GM12878 (cell line): ENCODE measurements around the gene ITM2C. TPM values are rescaled to one million over a fixed set of nuclear protein-coding genes. Genes with fewer than 3 reads are reported as not detected.

Source experiments
- ATAC-seq: fragments of 200-7000 bp; cut with Tn5 transposase; 3 replicates; pipeline ENCODE4 v1.9.1; 2020; ENCODE audit warnings: mild to moderate bottlenecking, moderate library complexity
- BruUV-seq: library from RNA; stranded (reverse); fragments of 400-500 nt; replicated peaks from 2 replicates; lab custom pipeline; 2021; lab: Mats Ljungman, UMichigan
- CTCF ChIA-PET: fragments of 300-600 bp; sonication (Branson Sonifier 250); formaldehyde crosslinking; extraction: SDS; loops from one replicate; lab custom pipeline; 2021; ENCODE audit warnings: inconsistent platforms; lab: Yijun Ruan, JAX
- POLR2A ChIA-PET: fragments of 350-600 bp; formaldehyde crosslinking; extraction: SDS; loops from one replicate; lab custom pipeline; 2021; ENCODE audit warnings: inconsistent platforms; lab: Charles Lee
- RAD21 ChIA-PET: fragments of 300-600 bp; sonication (Branson Sonifier 250); formaldehyde crosslinking; loops from one replicate; lab custom pipeline; 2023; ENCODE audit warnings: antibody characterized with exemption; ENCODE audit not compliant: unreplicated experiment; lab: Charles Lee
- SMC1A ChIA-PET: fragments of 300-600 bp; sonication (Branson Sonifier 250); formaldehyde crosslinking; loops from one replicate; lab custom pipeline; 2023; ENCODE audit not compliant: unreplicated experiment, uncharacterized antibody; lab: Charles Lee
- DNase-seq: peaks from one replicate; pipeline ENCODE4 v3.0.0-alpha.2; 2011; ENCODE audit warnings: low read depth, low spot score
- FAIRE-seq: peaks from 3 replicates; lab custom pipeline; 2011; peaks lifted over from hg19 to GRCh38; lab: Jason Lieb, UNC
- H2AFZ ChIP-seq: 2 replicates; pipeline ENCODE4 v1.6.0; 2011; ENCODE audit warnings: low read depth, low read length, control low read depth; ENCODE audit not compliant: control insufficient read depth
- H3K27ac ChIP-seq: 2 replicates; pipeline ENCODE4 v1.5.1; 2011; ENCODE audit warnings: control low read depth; ENCODE audit not compliant: control insufficient read depth, insufficient read depth
- H3K27me3 ChIP-seq, 2 experiments: replicated peaks in 1 of 2; 2 replicates each; pipeline versions ENCODE4 v1.6.0 to v1.6.1; 2011; ENCODE audit warnings: low read length in 1 of 2; ENCODE audit not compliant: control insufficient read depth in 2 of 2, insufficient read depth in 2 of 2
- H3K36me3 ChIP-seq, 2 experiments: 2 replicates each; pipeline ENCODE4 v1.5.1; 2011; ENCODE audit warnings: low read length in 1 of 2; ENCODE audit not compliant: control insufficient read depth in 2 of 2, insufficient read depth in 2 of 2
- H3K4me1 ChIP-seq: 2 replicates; pipeline ENCODE4 v1.6.1; 2011; ENCODE audit warnings: mild to moderate bottlenecking, low read length, moderate library complexity, mixed read lengths; ENCODE audit not compliant: control insufficient read depth, insufficient read depth
- H3K4me2 ChIP-seq: 2 replicates; pipeline ENCODE4 v1.6.0; 2011; ENCODE audit warnings: control low read depth; ENCODE audit not compliant: control insufficient read depth, insufficient read depth
- H3K4me3 ChIP-seq: fragments of 200-600 bp; sonication (generic); 2 replicates; pipeline ENCODE4 v1.5.1; 2016
- H3K79me2 ChIP-seq: 2 replicates; pipeline ENCODE4 v1.6.0; 2011; ENCODE audit warnings: low read length; ENCODE audit not compliant: control insufficient read depth, insufficient read depth
- H3K9ac ChIP-seq: 2 replicates; pipeline ENCODE4 v1.8.0; 2011; ENCODE audit warnings: low read length, control low read depth, mixed read lengths; ENCODE audit not compliant: control insufficient read depth, insufficient read depth
- H3K9me3 ChIP-seq: replicated peaks from 3 replicates; pipeline ENCODE4 v1.5.1; 2011; ENCODE audit warnings: mild to moderate bottlenecking, low read length; ENCODE audit not compliant: control insufficient read depth, insufficient read depth
- H4K20me1 ChIP-seq: 2 replicates; pipeline ENCODE4 v1.6.0; 2011; ENCODE audit not compliant: control insufficient read depth, insufficient read depth
- ATF3 ChIP-seq: IDR thresholded peaks from 2 replicates; pipeline ENCODE4 v1.6.1; 2011; ENCODE audit warnings: low read depth, mild to moderate bottlenecking, low read length, moderate library complexity, borderline replicate concordance; ENCODE audit errors: extremely low read depth
- CBFB ChIP-seq: IDR thresholded peaks from 2 replicates; pipeline ENCODE4 v1.6.1; 2016; ENCODE audit warnings: antibody characterized with exemption, low read depth
- HDAC6 ChIP-seq: fragments of 200-600 bp; sonication (generic); IDR thresholded peaks from one replicate; pipeline ENCODE4 v1.8.0; 2017; ENCODE audit warnings: antibody characterized with exemption; ENCODE audit not compliant: unreplicated experiment
- POU2F2 ChIP-seq: IDR thresholded peaks from 3 replicates; pipeline ENCODE4 v1.6.1; 2011; ENCODE audit warnings: low read depth, mild to moderate bottlenecking, low read length, borderline replicate concordance
- WGBS: methylation state at CpG from one replicate; pipeline ENCODE4 v1.1.6; 2016; ENCODE audit warnings: low lambda C conversion rate; ENCODE audit not compliant: insufficient replicate concordance, insufficient coverage; ENCODE audit errors: missing lambda C conversion rate; 5-methylcytosine and 5-hydroxymethylcytosine counted together
- in situ Hi-C: fragments of 300-500 bp; cut with MboI; formaldehyde crosslinking; loops from 9 replicates; pipeline ENCODE4 v1.14.3; 2018; ENCODE audit warnings: mixed read lengths
- intact Hi-C: fragments of 100-400 bp; cut with micrococcal nuclease; formaldehyde crosslinking; loops from one replicate; pipeline ENCODE4 v1.14.2; 2022; ENCODE audit not compliant: unreplicated experiment
- polyA plus RNA-seq, 11 experiments: library from polyadenylated mRNA; depleted of rRNA in 4 of 11; unstranded in 6 of 11; stranded (reverse) in 5 of 11; fragments of >200 nt; fragmentation: Nextera tagmentation in 4 of 11; fragmentation: Illumina TruSeq in 1 of 11; extraction: Ambion mirVana in 4 of 11; extraction: Trizol in 1 of 11; gene quantifications; 1 replicate in 1 of 11; 2 replicates in 10 of 11; pipeline versions ENCODE4 v1.2.1 to v1.2.3, GENCODE V29; 2011 to 2016; ENCODE audit warnings: inconsistent platforms in 2 of 11, missing spikeins in 2 of 11, low read depth in 1 of 11
- total RNA-seq, 4 experiments: library from RNA; depleted of rRNA in 3 of 4; stranded (reverse); fragments of >200 nt in 3 of 4; fragmentation: Illumina TruSeq in 1 of 4; extraction: Trizol in 1 of 4; gene quantifications; 2 replicates each; pipeline versions ENCODE4 v1.2.1 to v1.2.3, GENCODE V29; 2013 to 2021

Gene ITM2C
- total and polyA plus RNA-seq, 10 of the 15 experiments (the other 5 are each of a cell fraction or from before 2014, with no cell fraction given): 5.4 to 195 (median 149) TPM

DNA sequence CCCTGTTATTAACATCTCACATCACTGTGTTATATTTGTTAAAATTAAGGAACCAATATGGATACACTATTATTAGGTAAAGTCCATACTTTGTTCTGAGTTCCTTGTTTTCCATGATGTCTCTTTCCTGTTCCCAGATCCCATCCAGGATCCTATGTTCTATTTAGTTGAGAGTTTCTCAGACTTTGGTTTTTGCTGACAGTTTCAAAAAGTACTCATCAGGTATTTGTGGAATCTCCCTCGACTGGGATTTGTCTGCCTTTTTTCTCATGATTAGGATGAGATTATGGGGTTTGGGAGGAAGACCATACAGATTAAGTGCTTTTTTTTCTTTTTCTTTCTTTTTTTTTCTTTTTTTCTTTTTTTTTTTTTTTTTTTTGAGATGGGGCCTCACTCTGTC, 39.4 kb upstream of the ITM2C start (continued):
- no peak for TF ChIP-seq CBFB

GRCh38 chr2:230827774-230828271, 36.9 kb upstream of the ITM2C start:
- intact Hi-C loops (loop anchor here (5.0 to 10.0 kb wide), 2 partner anchors 567 to 584 kb away; partner anchors contain the start of gene B3GNT7), in situ Hi-C loops (no loop called here)
- peaks cover 5% of the 10 kb centered on the region; the same call in 1 of the 2 replicates for H3K4me1 ChIP-seq
- H3K36me3 ChIP-seq: no peaks in the 10 kb centered on the region
- TF ChIP-seq HDAC6 (peak; percentile 74), ATF3 (no peak), POU2F2 (no peak)
- no peak for DNase-seq
- no peaks in the 10 kb centered on the region; a peak in 1 of 4 replicates for H3K27me3 ChIP-seq
- ChIA-PET POLR2A (no interaction called here), RAD21 (no interaction called here), SMC1A (interaction anchor here (1.6 kb wide), 1 partner anchor 13 kb away, joined by 5 read pairs; no protein-coding TSS in a partner anchor), CTCF (interaction anchor here (0.7 to 1.6 kb wide), 4 partner anchors 27 to 633 kb away, joined by 3 to 5 read pairs (median 3); no protein-coding TSS in a partner anchor)
- WGBS: 40% methylated on average over 33 of the region's 36 CpGs
- no peaks in the 10 kb centered on the region for H3K79me2 ChIP-seq
- no peaks in the 10 kb centered on the region; the same call in 1 of the 2 replicates for H4K20me1 ChIP-seq
- no peak for FAIRE-seq
- peak overlapping the region; percentile 45; the same call in 1 of the 2 replicates for H3K4me3 ChIP-seq
- BruUV-seq: no TSS peak
- ATAC-seq: no peak
- H3K27ac ChIP-seq: no peak overlapping the region
- H3K9ac ChIP-seq: peak overlapping the region; percentile 42; the same call in 1 of the 2 replicates
- H3K4me2 ChIP-seq: peak overlapping the region; percentile 85
- peaks cover 3% of the 10 kb centered on the region; the same call in 1 of the 3 replicates for H3K9me3 ChIP-seq
- H2AFZ ChIP-seq: peak overlapping the region; percentile 78
